NCI-H446 (cell line): ENCODE data around the gene DUSP11.
"Not testable (repeated sequence)": the region's sequence is repeated elsewhere in the genome, so short reads cannot be mapped to it uniquely, and the experiment has no call there.

Experiments used
- DNase-seq, 2 experiments: peaks; one replicate each; lab custom pipeline; 2025; lab: John Stamatoyannopoulos, UW

DUSP11 gene

GRCh38 chr2:73772819-73773218 lies 7.1 kb downstream of the DUSP11 start:
- no peak for DNase-seq

- no peak for DNase-seq
These were observed 9.2 kb downstream of the DUSP11 start for GRCh38 chr2:73770725-73771124.

GRCh38 chr2:73766994-73767393 lies 12.9 kb downstream of the DUSP11 start:
- no peak for DNase-seq

- DNase-seq: no peak
These were observed 13.6 kb downstream of the DUSP11 start for GRCh38 chr2:73766349-73766748.

- no peak for DNase-seq
These were observed 15.0 kb downstream of the DUSP11 start for GRCh38 chr2:73764945-73765344.

GRCh38 chr2:73762571-73762970 lies 17.3 kb downstream of the DUSP11 start:
- DNase-seq: no peak

- no peak for DNase-seq
These were observed 20.0 kb downstream of the DUSP11 start for GRCh38 chr2:73759904-73760303.

- peak in 1 of 2 experiments; percentile 15 for DNase-seq
These were observed 20.6 kb downstream of the DUSP11 start for GRCh38 chr2:73759285-73759764.

- DNase-seq: not testable (repeated sequence)
These were observed 25.6 kb downstream of the DUSP11 start for GRCh38 chr2:73754332-73754731.

GRCh38 chr2:73749314-73749713 lies 30.6 kb downstream of the DUSP11 start:
- DNase-seq: no peak

- DNase-seq: no peak
These were observed 33.1 kb downstream of the DUSP11 start for GRCh38 chr2:73746877-73747208.

- DNase-seq: no peak
These were observed 33.7 kb downstream of the DUSP11 start for GRCh38 chr2:73746015-73746876.

GRCh38 chr2:73740767-73741166 lies 39.1 kb downstream of the DUSP11 start:
- no peak for DNase-seq

- DNase-seq: no peak
These were observed 40.8 kb downstream of the DUSP11 start for GRCh38 chr2:73739101-73739500.

GRCh38 chr2:73736855-73737779 lies 42.8 kb downstream of the DUSP11 start, which contains the start of gene TPRKB:
TPRKB (minus strand) TSS chr2:73737345; CDS start chr2:73734569, 2,776 bp downstream.
- DNase-seq: peak; percentile 91 to 95

- no peak for DNase-seq
These were observed 43.5 kb downstream of the DUSP11 start for GRCh38 chr2:73736378-73736777.

GRCh38 chr2:73730810-73731209 lies 49.1 kb downstream of the DUSP11 start:
- DNase-seq: no peak

- DNase-seq: no peak
These were observed 51.2 kb downstream of the DUSP11 start for GRCh38 chr2:73728711-73729110.

GRCh38 chr2:73728043-73728442 lies 51.9 kb downstream of the DUSP11 start:
- DNase-seq: no peak

- DNase-seq: not testable (repeated sequence)
These were observed 53.2 kb downstream of the DUSP11 start for GRCh38 chr2:73726657-73727056.

- DNase-seq: no peak
These were observed 60.9 kb downstream of the DUSP11 start for GRCh38 chr2:73718851-73719621.

GRCh38 chr2:73718421-73718820 lies 61.5 kb downstream of the DUSP11 start:
- DNase-seq: no peak
